H54 (cell line): ENCODE data around the gene AARS2.
"Not testable (repeated sequence)": the region's sequence is repeated elsewhere in the genome, so short reads cannot be mapped to it uniquely, and the experiment has no call there.

Source experiments
- DNase-seq: peaks from one replicate; pipeline ENCODE4 v3.0.0; 2011; ENCODE audit warnings: low spot score, mixed read lengths; ENCODE audit not compliant: insufficient read length
- FAIRE-seq: peaks from 3 replicates; lab custom pipeline; 2011; peaks lifted over from hg19 to GRCh38; lab: Jason Lieb, UNC
- POLR2A ChIP-seq: IDR thresholded peaks from 2 replicates; pipeline ENCODE4 v1.6.1; 2011; ENCODE audit warnings: low read depth, mild to moderate bottlenecking, low read length

AARS2 gene

DNA sequence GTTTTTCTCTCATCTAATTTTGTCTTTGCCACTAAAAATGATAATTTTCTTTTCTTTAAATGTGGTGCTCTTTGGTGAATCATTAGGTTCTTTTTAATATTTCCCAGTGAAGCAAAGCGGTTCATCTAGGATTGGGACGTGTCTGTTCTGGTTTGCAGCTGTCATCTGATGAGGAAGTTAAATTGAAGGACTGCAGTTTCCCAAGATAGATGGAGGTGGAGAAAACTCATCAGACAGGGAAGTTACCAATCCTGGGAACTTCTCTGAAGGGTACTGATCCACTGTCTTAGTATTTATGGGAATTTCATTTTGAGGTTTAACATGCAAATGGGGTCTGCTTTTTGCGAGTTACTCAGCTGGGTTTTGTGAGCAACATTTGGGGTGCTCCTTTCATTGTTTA is 2.4 kb upstream of the AARS2 start:
- DNase-seq (no peak), FAIRE-seq (no peak)
- TF ChIP-seq POLR2A = no peak

DNA sequence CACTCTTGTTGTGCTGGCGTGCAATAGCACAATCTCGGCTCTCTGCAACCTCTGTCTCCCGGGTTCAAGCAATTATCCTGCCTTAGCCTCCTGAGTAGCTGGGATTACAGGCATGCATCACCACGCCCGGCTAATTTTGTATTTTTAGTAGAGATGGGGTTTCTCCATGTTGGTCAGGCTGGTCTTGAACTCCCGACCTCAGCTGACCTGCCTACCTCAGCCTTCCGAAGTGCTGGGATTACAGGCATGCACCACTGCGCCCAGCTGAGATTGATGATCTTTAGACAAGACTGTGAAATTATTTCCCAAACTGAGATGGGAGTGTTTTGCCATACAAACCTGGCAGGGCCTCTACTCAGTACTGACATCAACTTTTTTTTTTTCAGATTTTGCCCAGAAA is 1.5 kb upstream of the AARS2 start:
- not testable (repeated sequence) for FAIRE-seq, DNase-seq

GRCh38 chr6:44311767-44312166 is 1.4 kb downstream of the AARS2 start:
- no peak for TF ChIP-seq POLR2A

GRCh38 chr6:44311304-44311703 is 1.8 kb downstream of the AARS2 start:
- FAIRE-seq = no peak
- TF ChIP-seq POLR2A = no peak
- no peak for DNase-seq

More at GRCh38 chr6:44311767-44312166, 1.4 kb downstream of the AARS2 start:
- DNase-seq = no peak
- FAIRE-seq = no peak

- no peak for FAIRE-seq
- no peak for DNase-seq
- TF ChIP-seq POLR2A = no peak
These were observed 2.9 kb downstream of the AARS2 start for GRCh38 chr6:44310241-44310640.

DNA sequence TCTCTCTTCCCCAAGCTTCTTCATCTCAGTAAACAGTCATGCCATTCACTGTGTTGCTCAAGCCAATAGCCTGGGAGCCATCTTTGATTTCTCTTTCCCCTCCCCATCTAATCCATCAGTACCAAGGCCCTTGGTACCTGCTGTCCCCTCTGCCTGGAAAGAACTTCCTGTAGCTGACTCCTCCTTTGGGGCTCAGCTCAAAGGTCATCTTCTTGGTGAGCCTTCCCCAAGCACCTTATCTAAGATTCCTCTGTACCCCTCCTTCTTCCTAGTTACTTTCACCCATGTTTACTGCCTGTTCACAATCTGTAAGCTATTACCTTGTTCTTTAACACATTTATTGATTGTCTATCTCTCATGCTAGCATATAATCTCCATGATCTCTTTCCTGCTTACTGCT is 3.5 kb downstream of the AARS2 start:
- no peak for FAIRE-seq
- no peak for DNase-seq
- TF ChIP-seq POLR2A = no peak

DNA sequence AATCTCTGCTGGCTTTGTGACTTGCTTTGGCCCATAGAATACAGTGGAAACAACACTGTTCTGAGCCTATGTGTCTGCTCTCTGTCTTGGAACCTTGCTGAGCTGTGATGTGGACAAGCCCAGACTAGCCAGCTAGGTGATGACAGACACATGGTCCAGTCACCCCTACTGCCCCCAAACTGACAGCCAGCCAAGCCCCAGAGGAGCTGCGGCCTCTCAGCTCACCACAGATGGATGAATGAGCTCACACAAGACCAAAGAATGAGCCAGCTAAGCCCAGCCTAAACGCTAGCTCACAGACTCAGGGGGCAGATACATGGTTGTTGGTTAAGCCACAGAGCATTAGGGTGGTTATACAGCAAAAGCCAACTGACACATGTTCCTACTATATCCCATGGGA is 4.1 kb downstream of the AARS2 start:
- FAIRE-seq (no peak), DNase-seq (no peak)
- no peak for TF ChIP-seq POLR2A

GRCh38 chr6:44307217-44307616 is 5.9 kb downstream of the AARS2 start:
- no peak for TF ChIP-seq POLR2A
- FAIRE-seq = no peak
- DNase-seq = no peak

- FAIRE-seq (no peak), DNase-seq (no peak)
- no peak for TF ChIP-seq POLR2A
These were observed 6.4 kb downstream of the AARS2 start for GRCh38 chr6:44306710-44307109.

DNA sequence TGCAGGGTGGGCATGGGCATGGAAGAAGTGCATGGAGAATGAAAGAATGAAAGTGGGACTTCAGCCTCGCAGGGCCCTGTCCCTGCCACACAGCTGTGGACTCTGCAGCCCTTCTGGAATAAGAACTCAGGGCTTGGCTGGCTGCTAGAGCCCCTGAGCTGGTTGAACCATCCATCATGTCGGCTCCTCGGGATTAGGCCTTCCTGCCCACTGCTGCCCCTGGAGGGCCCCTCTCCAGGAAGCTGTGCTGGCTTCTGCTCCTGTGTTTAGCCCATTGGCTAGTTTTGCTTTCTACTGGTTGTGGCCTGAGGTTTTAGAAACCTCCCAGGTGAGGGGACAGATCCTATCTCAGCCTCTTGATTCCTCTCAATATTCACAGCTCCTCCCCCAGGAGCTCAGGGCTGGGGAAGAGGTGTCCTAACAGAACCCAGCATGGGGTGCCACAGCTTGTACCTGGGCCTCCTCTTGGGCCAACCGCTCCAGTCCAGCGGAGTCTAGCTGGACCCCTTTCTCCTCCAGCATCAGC is 7.9 kb downstream of the AARS2 start:
- FAIRE-seq (no peak), DNase-seq (no peak)
- no peak for TF ChIP-seq POLR2A

DNA sequence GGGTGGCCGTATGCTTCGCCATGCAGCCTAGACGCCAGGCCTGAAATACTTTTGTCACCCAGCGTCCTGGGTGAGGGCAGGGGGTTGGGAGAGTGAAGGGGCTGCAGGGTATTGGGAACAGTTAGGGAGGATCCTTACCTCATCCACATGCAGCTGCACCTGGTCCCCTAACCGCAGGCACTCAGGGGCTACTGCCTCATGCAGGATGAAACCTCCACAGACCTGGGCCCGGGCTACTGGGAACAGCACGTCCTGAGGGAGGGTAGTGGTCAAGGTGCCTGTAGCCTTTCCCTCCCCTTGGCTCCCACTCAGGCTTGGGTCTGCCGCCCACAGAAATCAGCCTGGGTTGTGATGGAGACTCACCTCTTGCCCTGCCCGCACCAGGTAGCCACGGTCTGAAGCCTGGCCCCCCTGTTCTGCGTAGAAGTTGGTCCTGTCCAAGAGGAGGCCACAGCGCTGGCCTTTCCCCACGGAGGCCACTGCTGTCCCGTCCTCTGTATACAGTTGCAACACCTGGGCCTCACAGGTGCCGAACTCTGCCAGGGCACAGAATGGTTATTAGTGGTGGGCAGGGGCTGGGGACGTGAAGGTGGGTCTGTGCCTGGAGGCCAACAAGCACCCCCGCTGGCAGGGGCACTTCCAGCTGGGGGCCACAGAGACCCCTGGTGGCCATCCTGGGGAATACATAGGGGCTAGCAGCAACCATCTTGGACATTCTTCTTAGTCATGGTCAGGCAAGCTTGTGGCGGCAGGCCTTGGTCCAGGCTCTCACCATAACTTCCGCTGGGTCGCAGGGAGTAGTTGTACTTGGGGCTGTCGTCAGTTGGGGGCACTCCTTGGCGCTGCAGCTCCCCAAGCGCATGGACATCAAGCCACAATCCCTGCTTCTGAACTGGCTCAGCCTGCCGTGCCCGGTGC is 8.6 kb downstream of the AARS2 start:
- no peak for DNase-seq
- FAIRE-seq = no peak
- TF ChIP-seq POLR2A = 0 out of 2 replicates have a peak, but pooled peaks have one; percentile 24

GRCh38 chr6:44303842-44304241 is 9.3 kb downstream of the AARS2 start:
- FAIRE-seq = no peak

DNA sequence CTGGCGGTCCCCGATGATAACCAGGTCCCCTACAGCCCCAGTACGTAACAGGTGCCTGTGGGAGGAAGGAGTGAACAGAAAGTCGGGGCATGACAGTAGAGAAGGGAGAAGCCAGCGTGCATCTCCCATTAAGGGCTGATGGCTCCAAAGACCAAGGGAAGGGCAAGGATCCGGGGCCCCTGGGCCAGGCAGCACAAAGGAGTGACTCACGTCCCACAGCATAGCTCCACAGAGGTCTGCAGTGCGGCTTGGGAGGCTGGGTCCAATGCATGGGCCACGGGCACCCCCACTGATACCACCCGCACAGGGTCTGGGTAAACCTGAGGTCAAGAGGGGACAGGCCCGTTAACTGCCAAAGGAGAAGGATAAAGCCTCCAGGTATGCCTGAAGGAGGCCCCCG is 10.3 kb downstream of the AARS2 start:
- DNase-seq (no peak), FAIRE-seq (no peak)
- TF ChIP-seq POLR2A = no peak

More at GRCh38 chr6:44303842-44304241, 9.3 kb downstream of the AARS2 start:
- DNase-seq = no peak
- no peak for TF ChIP-seq POLR2A

DNA sequence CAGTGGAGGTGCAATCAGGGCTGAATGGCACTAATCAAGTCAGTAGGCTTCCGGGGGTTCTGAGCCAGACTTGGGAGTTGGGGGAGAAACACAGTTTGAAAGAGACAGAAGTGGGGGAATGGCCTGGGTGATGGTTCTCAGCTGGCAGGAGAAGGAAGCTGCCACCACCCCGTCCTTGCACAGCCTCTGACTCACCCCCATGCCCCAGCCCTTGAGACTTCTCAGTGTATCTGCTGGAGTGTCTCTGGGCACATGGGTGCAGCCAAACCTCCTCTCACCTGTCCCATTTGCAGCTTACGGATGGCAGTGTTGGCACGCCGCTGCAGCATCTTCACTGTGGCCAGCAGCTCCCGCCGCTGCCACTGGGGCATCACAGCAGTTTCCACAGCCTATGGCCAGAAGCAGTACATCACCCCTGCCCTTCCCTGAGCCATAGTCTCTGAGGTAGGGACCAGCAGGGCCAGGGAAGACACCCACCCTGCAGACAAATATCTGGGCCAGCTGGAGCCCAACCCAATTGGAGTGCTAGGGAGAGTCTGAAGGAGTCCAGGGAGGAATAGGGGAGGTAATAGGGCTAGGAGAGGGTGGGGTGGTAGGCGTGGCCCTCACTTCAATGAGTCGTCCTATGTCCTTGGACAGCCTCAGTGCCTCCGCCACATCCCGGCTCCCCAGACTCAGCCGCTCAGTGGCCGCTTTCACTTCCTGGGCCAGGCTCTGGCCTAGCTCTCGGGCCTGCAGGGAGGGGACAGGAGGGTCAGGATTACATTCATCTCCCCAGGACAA is 11.2 kb downstream of the AARS2 start:
- TF ChIP-seq POLR2A = no peak
- FAIRE-seq (no peak), DNase-seq (no peak)
